HG03520 (cell line): Measurements from ENCODE around the gene MAGEF1.

Experiments used
- ATAC-seq: cut with Tn5 transposase; IDR thresholded peaks from one replicate; pipeline ENCODE4 v1.9.1; 2021; ENCODE audit warnings: mild to moderate bottlenecking, moderate library complexity; ENCODE audit not compliant: unreplicated experiment

Gene MAGEF1

GRCh38 chr3:184672977-184673870, 38.6 kb downstream of the MAGEF1 start:
- ATAC-seq, result no peak

GRCh38 chr3:184672335-184672734, 39.5 kb downstream of the MAGEF1 start:
- ATAC-seq, result no peak

DNA sequence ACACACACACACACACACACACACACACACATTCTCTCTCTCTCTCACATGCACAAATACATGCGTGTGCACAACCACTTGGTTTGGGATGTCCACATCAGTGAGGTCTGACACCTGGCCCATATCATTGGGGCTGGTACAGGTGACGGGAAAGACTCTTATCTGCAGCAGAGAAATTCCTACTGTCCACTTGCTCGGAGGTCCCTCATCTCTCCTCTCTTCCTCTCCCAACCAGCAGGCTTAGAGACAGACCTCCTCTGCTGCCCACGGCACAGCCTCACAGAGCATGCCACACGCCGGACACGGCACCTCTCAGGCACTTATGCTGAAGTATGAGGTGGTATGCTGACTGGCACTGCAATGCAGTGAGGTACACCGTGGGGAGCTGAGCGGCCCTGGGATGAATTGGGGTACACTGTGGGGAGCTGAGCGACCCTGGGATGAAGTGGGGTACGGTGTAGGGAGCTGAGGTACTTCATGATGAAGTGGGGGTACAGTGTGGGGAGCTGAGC, 41.7 kb downstream of the MAGEF1 start:
- ATAC-seq, result no peak

GRCh38 chr3:184669578-184669977, 42.3 kb downstream of the MAGEF1 start:
- ATAC-seq, result no peak

GRCh38 chr3:184666442-184666841, 45.4 kb downstream of the MAGEF1 start:
- no peak for ATAC-seq

DNA sequence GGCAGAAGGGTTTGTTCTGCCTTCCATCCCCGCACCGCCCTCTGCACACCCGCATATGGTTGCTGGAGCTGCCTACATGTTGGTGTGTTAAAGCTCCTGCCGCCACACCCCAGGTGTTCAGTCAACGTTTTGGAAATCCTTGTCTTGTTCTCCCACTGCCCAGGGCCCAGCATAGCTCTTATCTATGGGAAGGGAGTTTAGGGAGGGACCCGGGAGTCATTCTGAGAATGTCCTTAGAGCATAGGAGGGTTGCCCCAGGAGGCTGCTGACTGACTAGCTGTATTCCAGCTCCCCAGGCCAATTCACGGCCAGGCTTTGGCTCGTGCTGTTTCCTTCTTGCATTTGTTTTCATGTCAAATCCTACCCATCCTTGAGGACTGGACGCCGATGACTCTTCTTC, 46.8 kb downstream of the MAGEF1 start:
- no peak for ATAC-seq

- ATAC-seq, result no peak
Observed at GRCh38 chr3:184663756-184664155, 48.1 kb downstream of the MAGEF1 start.

GRCh38 chr3:184663356-184663755, 48.5 kb downstream of the MAGEF1 start:
- no peak for ATAC-seq

DNA sequence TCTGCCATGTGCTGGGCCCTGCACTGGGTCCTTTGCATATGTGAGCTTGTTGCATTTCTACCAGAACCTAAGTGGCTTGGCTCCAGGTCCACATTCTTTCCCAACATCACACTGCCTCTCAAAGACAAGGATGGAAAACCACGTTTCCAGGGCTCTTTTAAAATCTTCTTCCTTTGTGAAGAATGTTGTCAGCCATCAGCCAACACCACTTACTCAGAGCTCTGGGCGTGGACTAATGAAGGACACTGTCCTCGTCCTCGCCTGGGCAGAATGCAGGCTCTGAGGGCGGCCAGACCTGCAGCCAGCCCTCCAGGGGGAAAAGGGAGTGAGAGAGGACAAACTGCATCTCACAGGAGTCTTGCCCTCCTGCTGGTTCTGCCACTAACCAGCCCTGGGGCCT, 49.7 kb downstream of the MAGEF1 start:
- no peak for ATAC-seq

DNA sequence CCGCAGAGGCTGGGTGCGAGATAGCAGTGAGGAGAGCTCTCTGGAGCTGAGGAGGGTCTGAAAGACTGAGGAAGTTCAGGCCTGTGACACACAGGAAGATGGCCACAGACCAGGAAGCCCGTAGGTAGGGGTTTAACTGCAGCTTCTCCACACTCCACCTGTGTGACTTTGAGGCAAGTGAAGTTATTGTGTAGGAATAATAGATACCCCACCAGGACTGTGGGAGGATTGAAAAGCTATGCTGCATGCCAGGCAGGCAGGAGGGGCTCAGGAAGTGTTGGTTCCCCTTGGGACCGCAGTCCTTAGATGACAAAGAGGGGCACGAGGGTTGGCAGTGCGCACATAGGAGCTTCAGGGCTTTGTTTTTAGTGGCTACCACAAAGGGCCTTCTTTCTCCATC, 50.9 kb downstream of the MAGEF1 start:
- no peak for ATAC-seq
